ENCODE data around the gene EID1. TPM values are rescaled to one million over a fixed set of nuclear protein-coding genes. Genes with fewer than 3 reads are reported as not detected.

Gene EID1
- total and polyA plus RNA-seq, 12 donors = 129 to 255 (median 220) TPM

DNA sequence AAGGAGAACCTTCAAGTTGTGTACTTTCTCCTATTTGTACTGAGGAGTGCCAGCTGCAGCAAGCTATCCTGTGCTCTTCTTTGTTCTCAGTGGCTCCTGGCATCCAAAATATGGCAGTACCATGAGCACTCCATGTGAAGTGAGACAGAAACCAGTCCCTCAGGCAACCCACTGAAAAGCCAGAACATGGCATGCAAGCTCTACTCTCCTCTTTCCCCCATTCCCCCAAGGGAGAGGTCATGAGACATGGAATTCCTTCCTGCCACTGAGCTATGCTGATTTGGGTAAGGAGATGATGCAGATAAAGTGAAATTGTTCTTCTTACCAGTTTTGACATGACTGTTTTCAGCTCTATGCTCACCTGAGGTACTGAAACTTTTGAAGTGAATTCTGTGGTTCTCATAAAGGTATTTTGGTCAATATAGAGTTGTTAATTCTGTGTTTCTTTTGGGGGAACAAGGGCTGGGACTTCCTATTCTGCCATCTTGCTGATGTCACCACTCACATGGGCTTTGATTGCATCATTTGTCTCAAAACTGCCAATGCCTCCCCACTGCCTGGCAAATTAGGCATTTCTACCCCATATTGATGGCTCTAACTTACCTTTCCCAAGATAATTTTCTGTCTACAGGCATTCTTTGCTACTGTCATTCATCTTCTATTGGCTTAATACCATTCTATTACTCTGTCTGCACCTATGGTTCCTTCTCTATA, 44.3 kb upstream of the EID1 start:
- H3K27me3 ChIP-seq = no peaks in the 10 kb centered on the region
- DNase-seq (no peak), ATAC-seq (no peak)
- peaks cover 0 to 23% (median 5%) of the 10 kb centered on the region in 11 donors for H3K9me3 ChIP-seq
- H3K36me3 ChIP-seq = no peaks in the 10 kb centered on the region
- intact Hi-C loops (cut with DNase I) = no loop called here
- H3K4me1 ChIP-seq = no peaks in the 10 kb centered on the region
- no peak overlapping the region for H3K27ac ChIP-seq
- TF ChIP-seq, protein P1, sequence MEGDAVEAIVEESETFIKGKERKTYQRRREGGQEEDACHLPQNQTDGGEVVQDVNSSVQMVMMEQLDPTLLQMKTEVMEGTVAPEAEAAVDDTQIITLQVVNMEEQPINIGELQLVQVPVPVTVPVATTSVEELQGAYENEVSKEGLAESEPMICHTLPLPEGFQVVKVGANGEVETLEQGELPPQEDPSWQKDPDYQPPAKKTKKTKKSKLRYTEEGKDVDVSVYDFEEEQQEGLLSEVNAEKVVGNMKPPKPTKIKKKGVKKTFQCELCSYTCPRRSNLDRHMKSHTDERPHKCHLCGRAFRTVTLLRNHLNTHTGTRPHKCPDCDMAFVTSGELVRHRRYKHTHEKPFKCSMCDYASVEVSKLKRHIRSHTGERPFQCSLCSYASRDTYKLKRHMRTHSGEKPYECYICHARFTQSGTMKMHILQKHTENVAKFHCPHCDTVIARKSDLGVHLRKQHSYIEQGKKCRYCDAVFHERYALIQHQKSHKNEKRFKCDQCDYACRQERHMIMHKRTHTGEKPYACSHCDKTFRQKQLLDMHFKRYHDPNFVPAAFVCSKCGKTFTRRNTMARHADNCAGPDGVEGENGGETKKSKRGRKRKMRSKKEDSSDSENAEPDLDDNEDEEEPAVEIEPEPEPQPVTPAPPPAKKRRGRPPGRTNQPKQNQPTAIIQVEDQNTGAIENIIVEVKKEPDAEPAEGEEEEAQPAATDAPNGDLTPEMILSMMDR (IDR thresholded peaks at IDR 0.05) = no peak
- H3K4me3 ChIP-seq = no peak overlapping the region

DNA sequence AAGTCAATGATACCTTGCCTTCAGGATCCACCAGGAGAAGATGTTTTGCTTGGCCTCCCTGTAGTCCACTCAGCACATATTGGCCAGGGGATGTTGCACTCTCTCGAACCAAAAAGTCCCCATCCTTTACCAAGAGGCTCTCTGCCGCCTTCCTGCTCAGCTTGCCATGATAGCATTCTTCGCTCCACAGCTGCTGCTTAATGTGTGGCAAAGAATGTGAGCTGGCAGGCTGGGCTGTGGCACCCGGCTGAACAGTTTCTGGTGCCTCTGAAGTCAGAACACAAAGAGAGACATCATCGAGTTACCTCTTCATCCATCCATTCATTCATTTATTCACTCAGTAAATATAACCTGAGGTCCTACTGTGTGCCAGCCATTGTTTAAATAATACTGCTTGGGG, 43.2 kb upstream of the EID1 start:
- Histone ChIP-seq H3K27me3 (no peaks in the 10 kb centered on the region), H3K27ac (no peak overlapping the region), H3K4me3 (no peak overlapping the region), H3K9me3 (peaks cover 0 to 23% (median 5%) of the 10 kb centered on the region in 11 donors), H3K4me1 (peaks cover 0 to 4% (median 0%) of the 10 kb centered on the region in 9 donors), H3K36me3 (no peaks in the 10 kb centered on the region)
- TF ChIP-seq, protein P1 (IDR thresholded peaks at IDR 0.05) = no peak
- no peak for ATAC-seq
- intact Hi-C loops (cut with DNase I) = no loop called here
- no peak for DNase-seq
- 88 to 91% methylated on average over 5 of the region's 5 CpGs for WGBS, 2 donors

DNA sequence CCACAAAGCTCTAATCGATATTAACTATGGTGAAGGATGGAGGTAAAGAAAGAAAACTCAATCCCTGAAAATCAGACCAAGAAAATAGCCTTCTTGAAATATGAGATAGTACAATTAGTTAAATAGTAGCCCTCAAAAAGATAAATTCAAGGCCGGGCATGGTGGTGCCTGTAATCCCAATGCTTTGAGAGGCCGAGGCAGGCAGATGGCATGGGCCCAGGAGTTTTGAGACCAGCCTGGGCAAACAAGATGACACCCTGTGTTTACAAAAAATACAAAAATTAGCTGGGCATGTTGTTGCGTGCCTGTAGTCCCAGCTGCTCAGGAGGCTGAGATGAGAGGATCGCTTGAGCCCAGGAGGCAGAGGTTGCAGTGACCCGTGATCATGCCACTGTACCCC, 35.4 kb upstream of the EID1 start:
- H3K36me3 ChIP-seq = no peaks in the 10 kb centered on the region

DNA sequence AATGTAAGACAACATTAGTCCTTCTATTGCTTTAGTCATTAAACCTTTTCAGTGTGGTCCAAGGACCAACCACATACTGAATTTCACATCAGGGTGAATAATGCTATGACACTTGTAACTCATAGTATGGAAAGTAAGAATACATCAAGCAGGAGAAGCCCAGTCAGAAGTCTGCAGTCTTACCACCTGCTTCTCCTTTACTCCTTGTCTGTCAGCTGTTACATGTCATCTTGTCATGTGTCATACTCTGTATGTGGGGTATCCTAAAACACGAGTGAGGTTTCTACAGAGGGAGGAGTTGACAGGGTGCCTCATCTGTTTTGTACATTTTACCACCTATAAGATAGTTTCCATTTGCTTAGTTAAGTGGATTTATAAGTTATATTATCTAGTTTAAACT, 32.8 kb upstream of the EID1 start:
- Histone ChIP-seq H3K27ac (no peak overlapping the region), H3K4me1 (no peaks in the 10 kb centered on the region), H3K4me3 (no peak overlapping the region), H3K9me3 (no peaks in the 10 kb centered on the region), H3K27me3 (no peaks in the 10 kb centered on the region), H3K36me3 (no peaks in the 10 kb centered on the region)
- no peak for DNase-seq
- ATAC-seq = no peak
- WGBS, 2 donors = 50 to 63% methylated on average over 1 of the region's 1 CpG
- intact Hi-C loops (cut with DNase I) = no loop called here
- TF ChIP-seq, protein P1 (IDR thresholded peaks at IDR 0.05) = no peak

More for the DNA sequence above, 35.4 kb upstream of the EID1 start:
- no peaks in the 10 kb centered on the region for H3K27me3 ChIP-seq
- H3K4me1 ChIP-seq = peaks cover 0 to 4% (median 0%) of the 10 kb centered on the region in 9 donors
- no peaks in the 10 kb centered on the region for H3K9me3 ChIP-seq
- TF ChIP-seq, protein P1 (IDR thresholded peaks at IDR 0.05) = no peak
- no peak overlapping the region for H3K4me3 ChIP-seq
- intact Hi-C loops (cut with DNase I) = no loop called here
- 93 to 95% methylated on average over 6 of the region's 6 CpGs for WGBS, 2 donors
- H3K27ac ChIP-seq = no peak overlapping the region
- DNase-seq = no peak
- ATAC-seq = no peak
